ENCODE results near the gene PHKA2. TPM values are rescaled to one million over a fixed set of nuclear protein-coding genes. Genes with fewer than 3 reads are reported as not detected.

PHKA2 gene
- total RNA-seq, 1 experiment from 2014 or later, result 43.0 TPM

DNA sequence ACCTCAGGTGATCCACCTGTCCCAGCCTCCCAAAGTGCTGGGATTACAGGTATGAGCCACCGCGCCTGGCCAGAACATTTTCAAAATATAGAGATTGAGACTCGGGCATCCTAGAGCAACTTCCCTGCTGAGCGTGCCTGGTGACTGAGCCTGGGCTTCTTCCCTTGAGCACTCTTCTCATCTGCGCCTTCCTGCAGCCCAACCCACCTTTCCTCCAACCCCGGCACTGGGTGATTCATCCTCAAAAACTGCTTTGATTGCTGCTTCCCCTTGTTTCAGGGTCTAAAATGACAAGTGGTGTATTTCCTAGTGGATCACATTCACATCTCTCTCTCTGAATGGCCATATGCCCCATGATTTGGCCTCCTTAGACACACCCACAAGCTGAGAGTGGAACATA, 37.8 kb downstream of the PHKA2 start:
- CTCF ChIA-PET, result no interaction called here
- Mint-ChIP-seq H3K27me3 (ENCODE audit: insufficient read depth, unreplicated experiment) (no peaks in the 10 kb centered on the region), H3K9me3 (ENCODE audit: unreplicated experiment) (no peaks in the 10 kb centered on the region)

DNA sequence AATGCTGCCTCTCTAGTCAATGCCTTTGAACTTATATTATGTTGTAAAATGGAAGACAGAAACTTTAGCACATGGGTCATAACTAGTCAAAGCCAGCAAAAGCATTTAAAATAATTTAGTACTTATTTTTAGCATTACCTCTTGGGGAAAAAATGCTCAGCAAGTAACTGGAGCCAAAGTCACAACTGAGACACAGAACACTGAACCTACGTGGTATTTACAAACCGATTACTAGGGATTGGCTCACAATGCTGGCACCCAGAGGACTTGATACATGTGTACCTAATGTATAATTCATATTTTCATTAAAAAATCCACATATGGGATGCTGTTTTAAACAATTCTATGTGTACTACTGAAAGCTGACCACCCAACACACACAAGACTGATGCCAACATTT, 38.4 kb downstream of the PHKA2 start:
- Mint-ChIP-seq H3K27ac (ENCODE audit: unreplicated experiment) (no peak overlapping the region), H3K4me3 (ENCODE audit: unreplicated experiment) (no peak overlapping the region), H3K36me3 (ENCODE audit: insufficient read depth, unreplicated experiment) (peaks cover 27% of the 10 kb centered on the region), H3K4me1 (ENCODE audit: low read depth, unreplicated experiment) (peaks cover 8% of the 10 kb centered on the region), H3K9me3 (ENCODE audit: unreplicated experiment) (no peaks in the 10 kb centered on the region), H3K27me3 (ENCODE audit: insufficient read depth, unreplicated experiment) (no peaks in the 10 kb centered on the region)
- CTCF ChIA-PET, result no interaction called here
- Histone ChIP-seq H3K27me3 (replicated peaks; ENCODE audit: control insufficient read depth, insufficient read depth, low read length) (no peaks in the 10 kb centered on the region), H3K4me3 (ENCODE audit: low read depth, low read length) (no peak overlapping the region), H3K4me1 (no peaks in the 10 kb centered on the region; the same call in 1 of the 2 replicates), H3K36me3 (ENCODE audit: control insufficient read depth, insufficient read depth, low read length) (no peaks in the 10 kb centered on the region; the same call in 1 of the 2 replicates), H3K9me3 (no peaks in the 10 kb centered on the region)
- no peak for DNase-seq
- TF ChIP-seq, protein P1, sequence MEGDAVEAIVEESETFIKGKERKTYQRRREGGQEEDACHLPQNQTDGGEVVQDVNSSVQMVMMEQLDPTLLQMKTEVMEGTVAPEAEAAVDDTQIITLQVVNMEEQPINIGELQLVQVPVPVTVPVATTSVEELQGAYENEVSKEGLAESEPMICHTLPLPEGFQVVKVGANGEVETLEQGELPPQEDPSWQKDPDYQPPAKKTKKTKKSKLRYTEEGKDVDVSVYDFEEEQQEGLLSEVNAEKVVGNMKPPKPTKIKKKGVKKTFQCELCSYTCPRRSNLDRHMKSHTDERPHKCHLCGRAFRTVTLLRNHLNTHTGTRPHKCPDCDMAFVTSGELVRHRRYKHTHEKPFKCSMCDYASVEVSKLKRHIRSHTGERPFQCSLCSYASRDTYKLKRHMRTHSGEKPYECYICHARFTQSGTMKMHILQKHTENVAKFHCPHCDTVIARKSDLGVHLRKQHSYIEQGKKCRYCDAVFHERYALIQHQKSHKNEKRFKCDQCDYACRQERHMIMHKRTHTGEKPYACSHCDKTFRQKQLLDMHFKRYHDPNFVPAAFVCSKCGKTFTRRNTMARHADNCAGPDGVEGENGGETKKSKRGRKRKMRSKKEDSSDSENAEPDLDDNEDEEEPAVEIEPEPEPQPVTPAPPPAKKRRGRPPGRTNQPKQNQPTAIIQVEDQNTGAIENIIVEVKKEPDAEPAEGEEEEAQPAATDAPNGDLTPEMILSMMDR (IDR thresholded peaks at IDR 0.05; ENCODE audit: insufficient read depth in 1 of 2, low read depth in 1 of 2, low read length in 1 of 2, severe bottlenecking in 1 of 2, unreplicated experiment in 1 of 2), result no peak
- POLR2A ChIA-PET, result no interaction called here
- intact Hi-C loops (cut with micrococcal nuclease; ENCODE audit: unreplicated experiment), result no loop called here
- no TSS peak for BruUV-seq (replicated peaks)

More for the DNA sequence above, 37.8 kb downstream of the PHKA2 start:
- POLR2A ChIA-PET, result no interaction called here
- Mint-ChIP-seq H3K4me1 (ENCODE audit: low read depth, unreplicated experiment) (peaks cover 8% of the 10 kb centered on the region), H3K36me3 (ENCODE audit: insufficient read depth, unreplicated experiment) (peaks cover 27% of the 10 kb centered on the region), H3K27ac (ENCODE audit: unreplicated experiment) (no peak overlapping the region), H3K4me3 (ENCODE audit: unreplicated experiment) (no peak overlapping the region)
- TF ChIP-seq, protein P1 (IDR thresholded peaks at IDR 0.05; ENCODE audit: insufficient read depth in 1 of 2, low read depth in 1 of 2, low read length in 1 of 2, severe bottlenecking in 1 of 2, unreplicated experiment in 1 of 2), result no peak
- Histone ChIP-seq H3K4me3 (ENCODE audit: low read depth, low read length) (no peak overlapping the region), H3K27me3 (replicated peaks; ENCODE audit: control insufficient read depth, insufficient read depth, low read length) (no peaks in the 10 kb centered on the region), H3K4me1 (no peaks in the 10 kb centered on the region; the same call in 1 of the 2 replicates), H3K9me3 (no peaks in the 10 kb centered on the region), H3K36me3 (ENCODE audit: control insufficient read depth, insufficient read depth, low read length) (no peaks in the 10 kb centered on the region; the same call in 1 of the 2 replicates)
- no TSS peak for BruUV-seq (replicated peaks)
- intact Hi-C loops (cut with micrococcal nuclease; ENCODE audit: unreplicated experiment), result no loop called here
- DNase-seq, result no peak

DNA sequence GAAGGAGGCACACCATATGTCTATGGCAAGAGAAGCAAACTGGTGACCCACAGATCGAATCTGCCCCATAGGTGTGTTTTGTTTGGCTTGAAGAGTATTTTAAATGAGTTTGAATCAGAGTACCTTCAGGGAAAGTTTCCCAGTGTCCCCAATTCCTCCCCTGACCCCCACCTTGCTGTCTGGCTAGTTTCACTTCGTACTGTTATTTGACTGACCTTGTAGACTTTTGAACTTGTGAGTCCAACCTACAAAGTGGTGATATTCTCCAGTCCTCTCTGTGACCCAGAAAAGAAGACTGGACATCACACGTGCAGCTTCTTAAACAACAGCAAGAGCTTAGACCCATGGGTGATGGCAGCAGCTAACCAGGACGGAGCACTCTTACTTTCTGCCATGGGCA, 39.4 kb downstream of the PHKA2 start:
- H3K4me3 Mint-ChIP-seq (ENCODE audit: unreplicated experiment), result no peak overlapping the region
- DNase-seq, result no peak
- intact Hi-C loops (cut with micrococcal nuclease; ENCODE audit: unreplicated experiment), result no loop called here
- no peak overlapping the region for H3K4me3 ChIP-seq (ENCODE audit: low read depth, low read length)
- H3K9me3 ChIP-seq, result no peaks in the 10 kb centered on the region
- H3K36me3 ChIP-seq (ENCODE audit: control insufficient read depth, insufficient read depth, low read length), result no peaks in the 10 kb centered on the region; the same call in 1 of the 2 replicates
- CTCF ChIA-PET, result no interaction called here
- no peaks in the 10 kb centered on the region for H3K27me3 Mint-ChIP-seq (ENCODE audit: insufficient read depth, unreplicated experiment)
- H3K27ac Mint-ChIP-seq (ENCODE audit: unreplicated experiment), result no peak overlapping the region
- no peaks in the 10 kb centered on the region for H3K27me3 ChIP-seq (replicated peaks; ENCODE audit: control insufficient read depth, insufficient read depth, low read length)
- POLR2A ChIA-PET, result no interaction called here
- no peaks in the 10 kb centered on the region for H3K9me3 Mint-ChIP-seq (ENCODE audit: unreplicated experiment)
- H3K36me3 Mint-ChIP-seq (ENCODE audit: insufficient read depth, unreplicated experiment), result peaks cover 27% of the 10 kb centered on the region
- BruUV-seq (replicated peaks), result no TSS peak
- H3K4me1 ChIP-seq, result no peaks in the 10 kb centered on the region; the same call in 1 of the 2 replicates
- peaks cover 8% of the 10 kb centered on the region for H3K4me1 Mint-ChIP-seq (ENCODE audit: low read depth, unreplicated experiment)
- TF ChIP-seq, protein P1 (IDR thresholded peaks at IDR 0.05; ENCODE audit: insufficient read depth in 1 of 2, low read depth in 1 of 2, low read length in 1 of 2, severe bottlenecking in 1 of 2, unreplicated experiment in 1 of 2), result no peak
